ENCODE data around the gene C11orf21. TPM values are rescaled to one million over a fixed set of nuclear protein-coding genes. Genes with fewer than 3 reads are reported as not detected.

Gene C11orf21
- polyA plus RNA-seq, 5 donors: 1.3 to 2.5 (median 1.9) TPM

GRCh38 chr11:2272228-2272945 lies 29.3 kb downstream of the C11orf21 start:
- DNase-seq: no peak

GRCh38 chr11:2271327-2272227 lies 30.1 kb downstream of the C11orf21 start:
- no peak for DNase-seq

- DNase-seq: no peak
Measured at GRCh38 chr11:2271077-2271326, 30.7 kb downstream of the C11orf21 start.

- DNase-seq: no peak
Measured at GRCh38 chr11:2270322-2271076, 31.2 kb downstream of the C11orf21 start, which contains the start of gene ASCL2. TSS of gene ASCL2 (minus strand) at chr11:2270588. CDS start at chr11:2270332, 256 bp downstream.

- peak; percentile 67 for DNase-seq
Measured at GRCh38 chr11:2269601-2270321, 32.0 kb downstream of the C11orf21 start.

- DNase-seq: peak; percentile 46 to 61
Measured at GRCh38 chr11:2268729-2269600, 32.8 kb downstream of the C11orf21 start.

GRCh38 chr11:2267851-2268728 lies 33.6 kb downstream of the C11orf21 start:
- DNase-seq: no peak

GRCh38 chr11:2267306-2267850 lies 34.3 kb downstream of the C11orf21 start:
- DNase-seq: no peak

GRCh38 chr11:2266586-2267305 lies 35.0 kb downstream of the C11orf21 start:
- DNase-seq: no peak

GRCh38 chr11:2265854-2266585 lies 35.7 kb downstream of the C11orf21 start:
- no peak for DNase-seq

GRCh38 chr11:2265396-2265795 lies 36.3 kb downstream of the C11orf21 start:
- no peak for DNase-seq

- no peak for DNase-seq
Measured at GRCh38 chr11:2264366-2265053, 37.2 kb downstream of the C11orf21 start.

- no peak for DNase-seq
Measured at GRCh38 chr11:2263724-2264360, 37.9 kb downstream of the C11orf21 start.

GRCh38 chr11:2263071-2263565 lies 38.6 kb downstream of the C11orf21 start:
- DNase-seq: no peak

GRCh38 chr11:2262301-2263070 lies 39.2 kb downstream of the C11orf21 start:
- DNase-seq: no peak
